Retinal pigment epithelial cell (primary cell): Measurements from ENCODE around the gene NPHP3.
A peak's percentile ranks its signal among the peaks of the same experiment; 100 is the strongest.
"Not testable (repeated sequence)": the region's sequence is repeated elsewhere in the genome, so short reads cannot be mapped to it uniquely, and the experiment has no call there.

ENCODE experiments used
- DNase-seq: peaks from one replicate; pipeline ENCODE4 v3.0.0-alpha.2; 2010; ENCODE audit warnings: low read depth
- H3K4me3 ChIP-seq: 2 replicates; pipeline ENCODE4 v1.5.1; 2011; ENCODE audit warnings: mild to moderate bottlenecking, low read length, control low read depth, moderate library complexity
- TF ChIP-seq, protein P1 (sequence below): conservative IDR thresholded peaks from 2 replicates; pipeline ENCODE4 v1.5.1; 2011; ENCODE audit warnings: low read depth, low read length, control low read depth, inconsistent platforms

NPHP3 gene

DNA sequence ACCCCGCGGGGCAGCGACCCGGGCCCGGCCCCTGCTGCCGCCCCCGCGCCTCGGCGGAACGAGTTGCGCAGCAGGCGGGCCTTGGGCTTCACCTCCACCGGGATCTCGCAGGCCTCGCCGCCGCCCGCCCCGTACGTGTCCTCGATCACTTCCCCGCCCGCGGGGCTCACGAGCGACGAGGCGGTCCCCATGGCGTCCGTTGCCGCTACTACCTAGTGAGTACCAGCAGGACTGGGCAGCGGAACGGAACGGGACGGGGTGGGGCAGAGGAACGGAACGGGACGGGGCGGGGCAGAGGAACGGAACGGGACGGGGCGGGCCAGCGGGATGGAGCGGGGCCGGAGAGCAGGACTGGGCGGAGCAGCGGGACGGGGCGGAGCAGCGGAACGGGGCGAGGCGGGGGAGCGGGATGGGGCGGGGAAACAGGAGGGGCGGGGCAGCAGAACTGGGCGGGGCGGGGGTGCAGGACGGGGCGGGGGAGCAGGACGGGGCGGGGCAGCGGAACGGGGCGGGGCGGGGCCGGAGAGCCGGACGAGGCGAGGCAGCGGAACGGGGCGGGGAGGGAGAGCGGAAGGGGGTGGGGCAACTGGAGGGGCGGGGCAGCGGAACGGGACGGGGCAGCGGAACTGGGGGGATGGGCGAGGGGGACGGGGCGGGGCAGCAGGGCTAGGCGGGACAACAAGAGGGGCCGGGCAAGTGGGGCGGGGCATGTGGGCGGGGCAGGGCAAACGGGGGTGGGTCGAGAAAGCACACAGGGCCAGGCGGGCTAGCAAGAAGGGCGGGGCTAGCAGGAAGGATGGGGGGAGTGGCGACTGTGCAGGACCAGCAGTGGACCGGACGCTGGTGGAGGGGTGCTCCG, at the start of gene NPHP3:
Gene NPHP3, minus strand, starts transcription at position 245 of the 859 bp plus-strand sequence. Its CDS starts 54 bp downstream, at position 191.
- H3K4me3 ChIP-seq: peak within 1 kb of the TSS; percentile 76
- DNase-seq: peak; percentile 85
- TF ChIP-seq, protein P1, sequence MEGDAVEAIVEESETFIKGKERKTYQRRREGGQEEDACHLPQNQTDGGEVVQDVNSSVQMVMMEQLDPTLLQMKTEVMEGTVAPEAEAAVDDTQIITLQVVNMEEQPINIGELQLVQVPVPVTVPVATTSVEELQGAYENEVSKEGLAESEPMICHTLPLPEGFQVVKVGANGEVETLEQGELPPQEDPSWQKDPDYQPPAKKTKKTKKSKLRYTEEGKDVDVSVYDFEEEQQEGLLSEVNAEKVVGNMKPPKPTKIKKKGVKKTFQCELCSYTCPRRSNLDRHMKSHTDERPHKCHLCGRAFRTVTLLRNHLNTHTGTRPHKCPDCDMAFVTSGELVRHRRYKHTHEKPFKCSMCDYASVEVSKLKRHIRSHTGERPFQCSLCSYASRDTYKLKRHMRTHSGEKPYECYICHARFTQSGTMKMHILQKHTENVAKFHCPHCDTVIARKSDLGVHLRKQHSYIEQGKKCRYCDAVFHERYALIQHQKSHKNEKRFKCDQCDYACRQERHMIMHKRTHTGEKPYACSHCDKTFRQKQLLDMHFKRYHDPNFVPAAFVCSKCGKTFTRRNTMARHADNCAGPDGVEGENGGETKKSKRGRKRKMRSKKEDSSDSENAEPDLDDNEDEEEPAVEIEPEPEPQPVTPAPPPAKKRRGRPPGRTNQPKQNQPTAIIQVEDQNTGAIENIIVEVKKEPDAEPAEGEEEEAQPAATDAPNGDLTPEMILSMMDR: no peak

DNA sequence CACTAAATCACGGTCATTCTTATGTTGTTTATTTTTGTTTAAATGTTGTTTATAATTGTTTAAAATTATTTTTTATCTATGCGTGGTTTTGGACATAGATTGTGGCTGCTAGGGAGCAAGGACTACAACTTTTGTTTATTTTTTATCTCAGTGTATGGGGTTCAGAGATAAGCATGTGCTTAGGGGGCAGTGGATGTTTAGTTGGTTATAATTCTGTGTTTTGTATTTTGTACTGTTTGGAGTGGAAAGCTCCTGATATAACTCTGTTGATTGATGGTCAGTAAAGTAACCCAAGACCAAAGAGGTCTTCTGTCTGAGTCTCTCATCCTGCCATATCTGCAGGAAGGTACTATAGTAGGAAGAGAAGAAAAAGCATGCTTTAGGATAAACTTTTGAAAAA, 36.5 kb upstream of the NPHP3 start:
- H3K4me3 ChIP-seq: no peak overlapping the region
- no peak for DNase-seq
- TF ChIP-seq, protein P1: no peak

DNA sequence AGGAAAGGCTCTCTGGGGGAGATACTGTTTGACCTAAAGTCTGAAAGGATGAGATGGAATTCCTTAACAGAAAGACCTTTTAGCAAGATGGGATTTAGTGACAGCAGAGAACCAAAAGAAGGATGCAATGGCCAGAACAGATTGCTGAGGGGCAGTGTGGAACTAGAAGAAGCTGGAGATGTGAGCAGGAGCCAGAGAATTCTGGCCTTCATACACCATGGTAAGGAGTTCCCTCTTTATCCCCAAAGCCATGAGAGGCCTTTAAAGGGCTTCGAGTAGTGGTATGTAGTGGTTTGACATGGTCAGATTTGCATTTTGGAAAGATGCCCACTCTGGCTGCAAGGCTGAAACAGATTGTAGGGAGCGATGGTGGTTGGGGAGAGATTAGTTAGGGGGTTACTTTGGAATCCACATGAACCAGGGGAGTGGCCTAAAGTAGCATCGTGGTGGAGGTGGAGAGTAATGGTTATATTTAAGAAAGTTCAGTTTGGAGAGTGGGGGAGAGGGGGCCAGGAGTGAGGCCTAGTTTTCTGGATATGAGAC, 34.0 kb upstream of the NPHP3 start:
- TF ChIP-seq, protein P1: no peak
- H3K4me3 ChIP-seq: no peak overlapping the region
- DNase-seq: no peak

- TF ChIP-seq, protein P1: no peak
- DNase-seq: no peak
- H3K4me3 ChIP-seq: no peak overlapping the region
These were observed 31.7 kb upstream of the NPHP3 start for GRCh38 chr3:132753946-132754345.

GRCh38 chr3:132749786-132750185, 27.6 kb upstream of the NPHP3 start:
- H3K4me3 ChIP-seq: no peak overlapping the region
- peak; percentile 21 for DNase-seq
- TF ChIP-seq, protein P1: no peak

DNA sequence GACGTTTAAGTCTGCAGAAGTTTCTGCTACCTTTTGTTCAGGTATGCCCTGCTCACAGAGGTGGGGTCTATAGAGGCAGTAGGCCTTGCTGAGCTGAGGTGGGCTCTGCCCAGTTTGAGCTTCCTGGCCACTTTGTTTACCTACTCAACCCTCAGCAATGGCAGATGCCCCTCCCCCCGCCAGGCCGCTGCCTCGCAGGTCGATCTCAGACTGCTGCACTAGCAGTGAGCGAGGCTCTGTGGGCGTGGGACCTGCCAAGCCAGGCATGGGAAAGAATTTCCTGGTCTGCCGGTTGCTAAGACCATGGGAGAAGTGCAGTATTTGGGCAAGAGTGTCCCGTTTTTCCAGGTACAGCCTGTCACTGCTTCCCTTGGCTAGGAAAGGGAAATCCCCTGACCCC, 24.5 kb upstream of the NPHP3 start:
- not testable (repeated sequence) for H3K4me3 ChIP-seq, DNase-seq

DNA sequence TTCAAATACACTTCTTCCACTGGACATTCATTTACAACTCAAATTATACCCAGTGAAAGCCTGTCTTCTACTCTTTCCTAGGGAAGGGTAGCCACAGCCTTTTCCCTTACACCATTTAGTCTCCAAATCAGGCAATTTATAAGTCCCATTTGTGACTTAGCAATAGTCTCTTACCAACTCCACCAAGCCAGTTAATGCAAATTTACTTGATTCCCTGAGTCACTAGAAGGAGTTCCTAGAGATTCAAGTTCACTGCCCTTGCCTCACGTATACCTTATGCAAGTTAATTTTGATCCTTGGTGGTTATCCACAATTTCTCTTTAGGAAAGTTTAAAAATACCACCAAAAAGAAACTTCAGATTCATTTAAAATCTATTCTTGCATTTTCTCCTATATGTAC, 16.1 kb upstream of the NPHP3 start:
- no peak for DNase-seq
- H3K4me3 ChIP-seq: no peak overlapping the region
- TF ChIP-seq, protein P1: no peak
